IMR-90 (cell line): ENCODE results near the gene GPSM1. TPM values are rescaled to one million over a fixed set of nuclear protein-coding genes. Genes with fewer than 3 reads are reported as not detected.

Source experiments
- ATAC-seq: fragments of 200-7000 bp; cut with Tn5 transposase; 2 replicates; pipeline ENCODE4 v1.9.1; 2020; ENCODE audit warnings: low read depth, mild to moderate bottlenecking, moderate library complexity
- BruUV-seq: library from RNA; stranded (reverse); fragments of 400-500 nt; replicated peaks from 2 replicates; lab custom pipeline; 2021; lab: Mats Ljungman, UMichigan
- CTCF ChIA-PET: fragments of 300-600 bp; formaldehyde crosslinking; extraction: SDS; loops from one replicate; lab custom pipeline; 2021; ENCODE audit warnings: antibody characterized with exemption; lab: Yijun Ruan, JAX
- POLR2A ChIA-PET: fragments of 300-600 bp; sonication (Branson Sonifier 250); formaldehyde crosslinking; loops from one replicate; lab custom pipeline; 2022; ENCODE audit warnings: antibody characterized with exemption; ENCODE audit not compliant: unreplicated experiment; lab: Charles Lee
- DNase-seq: peaks from one replicate; pipeline ENCODE4 v3.0.0; 2013
- H2AFZ ChIP-seq: replicated peaks from 2 replicates; pipeline ENCODE3; 2013; ENCODE audit warnings: low read length, mild to moderate bottlenecking; ENCODE audit not compliant: poor library complexity
- H2AK5ac ChIP-seq: 2 replicates; pipeline ENCODE4 v1.6.1; 2013; ENCODE audit warnings: low read depth, low read length, inconsistent platforms
- H2AK9ac ChIP-seq: replicated peaks from 2 replicates; pipeline ENCODE3; 2013; ENCODE audit warnings: mild to moderate bottlenecking, low read depth, low read length, moderate library complexity; ENCODE audit not compliant: poor library complexity
- H2BK120ac ChIP-seq: 2 replicates; pipeline ENCODE4 v1.6.1; 2013; ENCODE audit warnings: low read depth, low read length, inconsistent platforms
- H2BK15ac ChIP-seq: 3 replicates; pipeline ENCODE4 v1.6.1; 2013; ENCODE audit warnings: low read depth, low read length, inconsistent platforms
- H2BK20ac ChIP-seq: 2 replicates; pipeline ENCODE4 v1.6.1; 2013; ENCODE audit warnings: low read depth, mild to moderate bottlenecking, inconsistent platforms, low read length, moderate library complexity
- H2BK5ac ChIP-seq: 2 replicates; pipeline ENCODE4 v1.6.1; 2013; ENCODE audit warnings: mild to moderate bottlenecking, low read depth, low read length, inconsistent platforms; ENCODE audit not compliant: poor library complexity, severe bottlenecking
- H3K14ac ChIP-seq: replicated peaks from 2 replicates; pipeline ENCODE4 v1.6.1; 2013; ENCODE audit warnings: low read depth, low read length, inconsistent platforms
- H3K18ac ChIP-seq: 2 replicates; pipeline ENCODE4 v1.6.1; 2013; ENCODE audit warnings: low read depth, low read length, control low read depth
- H3K23ac ChIP-seq: 2 replicates; pipeline ENCODE4 v1.6.1; 2013; ENCODE audit warnings: low read depth, low read length, inconsistent platforms
- H3K27ac ChIP-seq: 2 replicates; pipeline ENCODE4 v1.5.1; 2013; ENCODE audit warnings: mild to moderate bottlenecking, control low read depth, low read length; ENCODE audit not compliant: insufficient read depth
- H3K27me3 ChIP-seq: 2 replicates; pipeline ENCODE4 v1.6.1; 2013; ENCODE audit warnings: low read length; ENCODE audit not compliant: control insufficient read depth, insufficient read depth
- H3K36me3 ChIP-seq: 2 replicates; pipeline ENCODE4 v1.6.1; 2013; ENCODE audit warnings: low read length, mixed read lengths; ENCODE audit not compliant: control insufficient read depth, insufficient read depth
- H3K4ac ChIP-seq: 2 replicates; pipeline ENCODE4 v1.6.1; 2013; ENCODE audit warnings: low read depth, low read length, inconsistent platforms
- H3K4me1 ChIP-seq: 2 replicates; pipeline ENCODE4 v1.6.1; 2013; ENCODE audit warnings: low read length, mixed read lengths; ENCODE audit not compliant: control insufficient read depth, insufficient read depth
- H3K4me2 ChIP-seq: 2 replicates; pipeline ENCODE4 v1.6.1; 2013; ENCODE audit warnings: low read depth, mild to moderate bottlenecking, control low read depth, low read length, moderate library complexity
- H3K4me3 ChIP-seq: 2 replicates; pipeline ENCODE4 v1.5.1; 2013; ENCODE audit warnings: low read depth, mild to moderate bottlenecking, control low read depth, low read length, moderate library complexity; ENCODE audit not compliant: insufficient read depth
- H3K56ac ChIP-seq: 2 replicates; pipeline ENCODE4 v1.6.1; 2013; ENCODE audit warnings: low read length, inconsistent platforms; ENCODE audit not compliant: insufficient read depth; ENCODE audit errors: extremely low read depth
- H3K79me1 ChIP-seq, 2 experiments: 2 replicates each; pipeline ENCODE4 v1.6.1; 2013; ENCODE audit warnings: low read length in 2 of 2, inconsistent platforms in 1 of 2, low read depth in 1 of 2
- H3K9ac ChIP-seq: 2 replicates; pipeline ENCODE4 v1.6.1; 2013; ENCODE audit warnings: low read depth, low read length, control low read depth
- H3K9me1 ChIP-seq: 2 replicates; pipeline ENCODE4 v1.6.1; 2013; ENCODE audit warnings: low read length, inconsistent platforms; ENCODE audit not compliant: insufficient read depth
- H3K9me3 ChIP-seq: 2 replicates; pipeline ENCODE4 v1.6.1; 2013; ENCODE audit warnings: low read length; ENCODE audit not compliant: control insufficient read depth, insufficient read depth
- H4K20me1 ChIP-seq: 2 replicates; pipeline ENCODE4 v1.6.1; 2013; ENCODE audit warnings: low read length, inconsistent platforms; ENCODE audit not compliant: insufficient read depth
- H4K5ac ChIP-seq: 2 replicates; pipeline ENCODE4 v1.6.1; 2013; ENCODE audit warnings: mild to moderate bottlenecking, low read depth, low read length, control low read depth
- H4K8ac ChIP-seq, 2 experiments: 2 replicates each; pipeline ENCODE4 v1.6.1; 2013; ENCODE audit warnings: low read depth in 2 of 2, low read length in 2 of 2, control low read depth in 1 of 2, inconsistent platforms in 1 of 2
- H4K91ac ChIP-seq: 2 replicates; pipeline ENCODE4 v1.6.1; 2013; ENCODE audit warnings: low read depth, low read length, inconsistent platforms; ENCODE audit not compliant: insufficient read depth
- BHLHE40 ChIP-seq: fragments of 150-350 bp; IDR thresholded peaks from 2 replicates; pipeline ENCODE4 v1.6.1; 2016; ENCODE audit warnings: mild to moderate bottlenecking, low read depth, low read length
- CHD1 ChIP-seq: IDR thresholded peaks from 2 replicates; pipeline ENCODE4 v1.6.1; 2012; ENCODE audit warnings: low read depth, low read length, improper control_type of control experiment
- ELK1 ChIP-seq: fragments of 150-350 bp; IDR thresholded peaks from 2 replicates; pipeline ENCODE4 v1.6.1; 2016; ENCODE audit warnings: low read depth, mild to moderate bottlenecking, low read length, moderate library complexity, borderline replicate concordance
- MAFK ChIP-seq: IDR thresholded peaks from 2 replicates; pipeline ENCODE4 v1.6.1; 2012; ENCODE audit warnings: low read depth, low read length, improper control_type of control experiment
- MAZ ChIP-seq: IDR thresholded peaks from 2 replicates; pipeline ENCODE4 v1.6.1; 2012; ENCODE audit warnings: low read depth, mild to moderate bottlenecking, low read length, improper control_type of control experiment, moderate library complexity, borderline replicate concordance
- MXI1 ChIP-seq: IDR thresholded peaks from 2 replicates; pipeline ENCODE4 v1.6.1; 2012; ENCODE audit warnings: low read depth, mild to moderate bottlenecking, low read length, moderate library complexity, borderline replicate concordance
- RAD21 ChIP-seq: IDR thresholded peaks from 2 replicates; pipeline ENCODE4 v1.6.1; 2012; ENCODE audit warnings: low read length, improper control_type of control experiment
- RCOR1 ChIP-seq: IDR thresholded peaks from 2 replicates; pipeline ENCODE4 v1.6.1; 2012; ENCODE audit warnings: mild to moderate bottlenecking, low read length, improper control_type of control experiment; ENCODE audit not compliant: insufficient replicate concordance
- SMC3 ChIP-seq: fragments of 150-350 bp; IDR thresholded peaks from 2 replicates; pipeline ENCODE4 v1.6.1; 2016; ENCODE audit warnings: low read depth, mild to moderate bottlenecking, antibody characterized with exemption, low read length, moderate library complexity
- WGBS, 2 experiments: methylation state at CpG; one replicate each; pipeline versions ENCODE4 v1.1.5 to v1.1.7; 2013; ENCODE audit warnings: missing lambda C conversion rate in 2 of 2; ENCODE audit not compliant: insufficient read length in 1 of 2; ENCODE audit errors: extremely low coverage in 2 of 2; 5-methylcytosine and 5-hydroxymethylcytosine counted together
- dilution Hi-C: fragments of 300-500 bp; cut with HindIII; formaldehyde crosslinking; loops from one replicate; pipeline ENCODE4 v1.14.3; 2018; ENCODE audit warnings: low sequenced_read_pairs; ENCODE audit not compliant: unreplicated experiment
- in situ Hi-C: fragments of 300-500 bp; cut with MboI; formaldehyde crosslinking; loops from 3 replicates; pipeline ENCODE4 v1.14.3; 2019; ENCODE audit warnings: low sequenced_read_pairs, inconsistent platforms, mixed read lengths
- intact Hi-C: fragments of 100-400 bp; cut with micrococcal nuclease; formaldehyde crosslinking; loops from 2 replicates; pipeline ENCODE4 v1.10.0; 2022
- polyA plus RNA-seq, 3 experiments: library from polyadenylated mRNA; depleted of rRNA; stranded (reverse); fragments of >200 nt; gene quantifications; 2 replicates each; pipeline ENCODE4 v1.2.3, GENCODE V29; 2012; ENCODE audit warnings: low replicate concordance in 1 of 3
- total RNA-seq: library from RNA; depleted of rRNA; stranded (reverse); fragments of >200 nt; gene quantifications from 2 replicates; pipeline ENCODE4 v1.2.3, GENCODE V29; 2012
- TF ChIP-seq, protein P1 (sequence below): conservative IDR thresholded peaks from 2 replicates; pipeline ENCODE4 v1.5.1; 2012; ENCODE audit warnings: mild to moderate bottlenecking, low read depth, low read length, improper control_type of control experiment

Gene GPSM1
- total and polyA plus RNA-seq, 2 of the 4 experiments (the other 2 are of a cell fraction), result 28.7 to 71.2 TPM

DNA sequence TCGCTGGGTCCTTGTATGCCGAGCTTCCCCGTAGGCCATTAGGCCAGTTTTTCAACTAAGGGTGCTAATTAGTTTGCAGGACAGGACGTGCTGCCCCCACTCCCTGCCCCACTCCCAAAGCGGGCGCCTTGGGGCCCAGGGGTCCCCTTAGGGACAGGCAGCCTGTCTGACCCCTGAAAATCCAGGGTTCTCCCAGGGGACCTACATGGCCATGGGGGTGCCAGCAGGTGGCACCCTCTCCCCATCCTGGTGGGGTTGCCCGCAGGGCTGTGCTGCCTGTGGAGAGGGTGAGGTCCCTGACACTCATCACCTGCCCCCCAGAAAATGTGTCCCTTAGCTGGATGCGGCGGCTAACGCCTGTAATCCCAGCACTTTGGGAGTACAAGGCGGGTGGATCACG lies 14.9 kb upstream of the GPSM1 start:
- BruUV-seq, result no TSS peak
- H2AK9ac ChIP-seq, result peak overlapping the region; percentile 65
- no peak overlapping the region for H3K27ac ChIP-seq
- H3K14ac ChIP-seq, result no peak overlapping the region
- H4K91ac ChIP-seq, result no peak overlapping the region
- H2BK20ac ChIP-seq, result no peak overlapping the region
- H3K27me3 ChIP-seq, result no peaks in the 10 kb centered on the region
- intact Hi-C loops (loop anchor here (1.0 kb wide), 3 partner anchors 27 to 88 kb away; partner anchors contain the start of genes DNLZ and SNAPC4), in situ Hi-C loops (no loop called here), dilution Hi-C loops (no loop called here)
- peaks cover 15% of the 10 kb centered on the region for H3K9me3 ChIP-seq
- no peaks in the 10 kb centered on the region for H3K79me1 ChIP-seq
- H4K5ac ChIP-seq, result no peak overlapping the region
- H2AK5ac ChIP-seq, result 0 out of 2 replicates have a peak overlapping the region, but pooled peaks have one; percentile 46
- ChIA-PET POLR2A (interaction anchor here (0.6 kb wide), 1 partner anchor 51 kb away, joined by 3 read pairs; no protein-coding TSS in a partner anchor), CTCF (interaction anchor here (0.6 to 1.6 kb wide), 8 partner anchors 11 to 200 kb away, joined by 3 to 5 read pairs (median 3); no protein-coding TSS in a partner anchor)
- no peak overlapping the region for H3K4me2 ChIP-seq
- no peak overlapping the region for H3K4ac ChIP-seq
- H3K9me1 ChIP-seq, result peaks cover 6% of the 10 kb centered on the region
- peak overlapping the region; percentile 72 for H2AFZ ChIP-seq
- 40% methylated on average over 4 of the region's 12 CpGs; no CpG with 5 or more reads in 1 of the 2 experiments for WGBS, 2 experiments
- peaks cover 3% of the 10 kb centered on the region; the same call in 1 of the 2 replicates for H3K4me1 ChIP-seq
- no peak overlapping the region for H3K18ac ChIP-seq
- H3K4me3 ChIP-seq, result no peak overlapping the region
- H2BK15ac ChIP-seq, result no peak overlapping the region
- no peak overlapping the region for H3K9ac ChIP-seq
- DNase-seq (peak; percentile 58), ATAC-seq (peak; percentile 94)
- no peak overlapping the region for H4K8ac ChIP-seq
- H3K36me3 ChIP-seq, result no peaks in the 10 kb centered on the region
- H4K20me1 ChIP-seq, result no peaks in the 10 kb centered on the region
- TF ChIP-seq MXI1 (no peak), MAFK (no peak), ELK1 (no peak), MAZ (peak; percentile 60; the same call in 1 of the 2 replicates), SMC3 (peak; percentile 86), BHLHE40 (no peak), CHD1 (no peak), RCOR1 (no peak), RAD21 (peak; percentile 92)
- TF ChIP-seq, protein P1, sequence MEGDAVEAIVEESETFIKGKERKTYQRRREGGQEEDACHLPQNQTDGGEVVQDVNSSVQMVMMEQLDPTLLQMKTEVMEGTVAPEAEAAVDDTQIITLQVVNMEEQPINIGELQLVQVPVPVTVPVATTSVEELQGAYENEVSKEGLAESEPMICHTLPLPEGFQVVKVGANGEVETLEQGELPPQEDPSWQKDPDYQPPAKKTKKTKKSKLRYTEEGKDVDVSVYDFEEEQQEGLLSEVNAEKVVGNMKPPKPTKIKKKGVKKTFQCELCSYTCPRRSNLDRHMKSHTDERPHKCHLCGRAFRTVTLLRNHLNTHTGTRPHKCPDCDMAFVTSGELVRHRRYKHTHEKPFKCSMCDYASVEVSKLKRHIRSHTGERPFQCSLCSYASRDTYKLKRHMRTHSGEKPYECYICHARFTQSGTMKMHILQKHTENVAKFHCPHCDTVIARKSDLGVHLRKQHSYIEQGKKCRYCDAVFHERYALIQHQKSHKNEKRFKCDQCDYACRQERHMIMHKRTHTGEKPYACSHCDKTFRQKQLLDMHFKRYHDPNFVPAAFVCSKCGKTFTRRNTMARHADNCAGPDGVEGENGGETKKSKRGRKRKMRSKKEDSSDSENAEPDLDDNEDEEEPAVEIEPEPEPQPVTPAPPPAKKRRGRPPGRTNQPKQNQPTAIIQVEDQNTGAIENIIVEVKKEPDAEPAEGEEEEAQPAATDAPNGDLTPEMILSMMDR, result peak; percentile 89
- H2BK5ac ChIP-seq, result no peak overlapping the region
- H3K56ac ChIP-seq, result no peak overlapping the region
- no peak overlapping the region for H3K23ac ChIP-seq
- H2BK120ac ChIP-seq, result no peak overlapping the region
